Activated T-cell treated with anti-CD3 and anti-CD28 coated beads for 4 hours (primary cell): ENCODE data around the gene TUBG1.
"Not testable (repeated sequence)": the region's sequence is repeated elsewhere in the genome, so short reads cannot be mapped to it uniquely, and the experiment has no call there.

Experiments used
- DNase-seq: peaks from one replicate; pipeline ENCODE4 v3.0.0-alpha.2; 2020

Gene TUBG1

GRCh38 chr17:42579794-42580551 is 29.5 kb upstream of the TUBG1 start:
- DNase-seq, result no peak

- DNase-seq, result no peak
Observed at GRCh38 chr17:42581744-42582270, 27.7 kb upstream of the TUBG1 start.

GRCh38 chr17:42584880-42585279 is 24.6 kb upstream of the TUBG1 start:
- no peak for DNase-seq

GRCh38 chr17:42585353-42585752 is 24.1 kb upstream of the TUBG1 start:
- DNase-seq, result no peak

- no peak for DNase-seq
Observed at GRCh38 chr17:42586514-42587230, 22.8 kb upstream of the TUBG1 start.

GRCh38 chr17:42590886-42591285 is 18.6 kb upstream of the TUBG1 start:
- no peak for DNase-seq

- DNase-seq, result no peak
Observed at GRCh38 chr17:42591411-42591810, 18.1 kb upstream of the TUBG1 start.

GRCh38 chr17:42596386-42596785 is 13.1 kb upstream of the TUBG1 start:
- DNase-seq, result no peak

GRCh38 chr17:42598905-42599304 is 10.6 kb upstream of the TUBG1 start:
- no peak for DNase-seq

- no peak for DNase-seq
Observed at GRCh38 chr17:42603318-42603717, 6.2 kb upstream of the TUBG1 start.

- DNase-seq, result no peak
Observed at GRCh38 chr17:42607769-42608168, 1.7 kb upstream of the TUBG1 start.

- no peak for DNase-seq
Observed at GRCh38 chr17:42608305-42609181, 940 bp upstream of the TUBG1 start.

GRCh38 chr17:42609814-42610801 is 625 bp downstream of the TUBG1 start:
- DNase-seq, result not testable (repeated sequence)

GRCh38 chr17:42612013-42612412 is 2.5 kb downstream of the TUBG1 start:
- DNase-seq, result no peak

- no peak for DNase-seq
Observed at GRCh38 chr17:42613699-42614295, 4.3 kb downstream of the TUBG1 start.

- no peak for DNase-seq
Observed at GRCh38 chr17:42617956-42618431, 8.5 kb downstream of the TUBG1 start.

GRCh38 chr17:42618442-42619150 is 9.1 kb downstream of the TUBG1 start:
- no peak for DNase-seq

- DNase-seq, result not testable (repeated sequence)
Observed at GRCh38 chr17:42621987-42622386, 12.5 kb downstream of the TUBG1 start.

- DNase-seq, result no peak
Observed at GRCh38 chr17:42623271-42623670, 13.8 kb downstream of the TUBG1 start.

GRCh38 chr17:42623732-42624596 is 14.5 kb downstream of the TUBG1 start:
- no peak for DNase-seq
